IPS-20b (cell line): Measurements from ENCODE around the gene ZDHHC14.

Experiments used
- H3K27ac ChIP-seq: one replicate; pipeline ENCODE4 v1.5.1; 2013; ENCODE audit warnings: low read length
- H3K27me3 ChIP-seq: 2 replicates; pipeline ENCODE4 v1.6.1; 2013; ENCODE audit warnings: mild to moderate bottlenecking, low read length, inconsistent platforms; ENCODE audit not compliant: insufficient read depth
- H3K36me3 ChIP-seq: 2 replicates; pipeline ENCODE4 v1.6.1; 2013; ENCODE audit warnings: low read depth, mild to moderate bottlenecking, inconsistent platforms, low read length, moderate library complexity; ENCODE audit not compliant: insufficient read depth
- H3K4me1 ChIP-seq: 2 replicates; pipeline ENCODE4 v1.6.1; 2013; ENCODE audit warnings: mild to moderate bottlenecking, control low read depth, inconsistent platforms, low read length, moderate library complexity; ENCODE audit not compliant: insufficient read depth
- H3K4me3 ChIP-seq: 2 replicates; pipeline ENCODE4 v1.5.1; 2013; ENCODE audit warnings: mild to moderate bottlenecking, low read length, inconsistent platforms
- H3K9ac ChIP-seq: 2 replicates; pipeline ENCODE4 v1.6.1; 2013; ENCODE audit warnings: low read depth, mild to moderate bottlenecking, inconsistent platforms, low read length, moderate library complexity
- H3K9me3 ChIP-seq: 2 replicates; pipeline ENCODE4 v1.6.1; 2013; ENCODE audit warnings: mild to moderate bottlenecking, low read depth, low read length, inconsistent platforms; ENCODE audit not compliant: insufficient read depth

ZDHHC14 gene

DNA sequence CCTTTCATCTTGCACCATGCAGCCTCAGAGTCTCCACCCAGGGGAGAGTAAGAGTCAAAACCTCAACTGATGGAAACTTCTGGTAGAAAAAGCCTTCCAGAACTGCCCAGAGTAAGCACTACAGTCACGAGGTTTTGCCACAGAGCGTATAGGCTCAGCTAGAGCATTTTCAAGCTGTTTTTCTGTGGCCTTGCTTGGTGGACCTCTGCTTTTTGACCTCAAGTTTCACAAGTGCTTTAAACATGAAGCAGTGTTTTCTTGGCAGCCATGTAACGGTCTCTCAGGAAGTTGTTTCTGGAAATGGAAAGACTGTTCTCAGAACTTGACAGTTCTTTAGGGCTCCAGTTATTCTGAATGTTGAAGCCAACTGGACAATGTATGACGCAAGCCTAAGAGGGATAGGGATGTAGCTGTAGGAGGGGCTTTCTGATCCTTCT is 146.5 kb downstream of the ZDHHC14 start:
- no peak overlapping the region for H3K27ac ChIP-seq
- peaks cover 19% of the 10 kb centered on the region for H3K4me1 ChIP-seq
- H3K9ac ChIP-seq, result no peak overlapping the region
- no peaks in the 10 kb centered on the region for H3K36me3 ChIP-seq
- no peaks in the 10 kb centered on the region for H3K27me3 ChIP-seq
- H3K4me3 ChIP-seq, result no peak overlapping the region
- no peaks in the 10 kb centered on the region for H3K9me3 ChIP-seq

DNA sequence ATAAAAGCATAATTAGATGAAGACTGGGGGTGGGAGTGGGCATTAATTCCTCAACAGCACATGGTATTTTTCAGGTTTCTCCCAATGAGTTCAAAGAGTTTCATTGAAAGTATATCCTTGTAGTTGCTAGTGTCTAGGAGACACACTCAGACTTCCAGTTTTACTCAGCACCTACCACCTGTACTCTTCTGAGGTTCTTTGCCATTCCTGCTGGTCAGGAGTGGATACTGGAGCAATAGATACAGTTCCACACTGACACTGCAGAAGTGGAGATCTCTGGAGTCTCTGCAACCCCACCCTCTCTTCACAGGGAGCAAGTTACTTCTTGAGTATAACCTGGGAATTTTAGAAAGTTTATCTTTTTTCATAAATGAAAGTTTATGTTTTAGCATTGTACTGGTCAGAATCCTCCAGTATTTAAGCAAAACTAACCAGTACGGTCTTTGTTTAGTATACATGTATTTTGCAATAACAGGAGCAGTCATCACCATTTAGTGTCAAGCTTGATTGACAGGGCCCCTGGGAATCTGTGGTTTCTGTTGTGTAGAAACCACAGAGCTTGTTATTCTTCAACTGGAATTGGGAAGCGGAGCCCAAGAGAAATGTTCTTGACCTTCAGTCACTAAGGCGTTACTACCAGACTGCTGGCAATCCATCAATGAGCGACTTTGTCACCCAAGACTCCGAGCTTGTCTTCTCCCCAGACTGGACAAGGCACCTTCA is 148.1 kb downstream of the ZDHHC14 start:
- peaks cover 32% of the 10 kb centered on the region for H3K4me1 ChIP-seq

DNA sequence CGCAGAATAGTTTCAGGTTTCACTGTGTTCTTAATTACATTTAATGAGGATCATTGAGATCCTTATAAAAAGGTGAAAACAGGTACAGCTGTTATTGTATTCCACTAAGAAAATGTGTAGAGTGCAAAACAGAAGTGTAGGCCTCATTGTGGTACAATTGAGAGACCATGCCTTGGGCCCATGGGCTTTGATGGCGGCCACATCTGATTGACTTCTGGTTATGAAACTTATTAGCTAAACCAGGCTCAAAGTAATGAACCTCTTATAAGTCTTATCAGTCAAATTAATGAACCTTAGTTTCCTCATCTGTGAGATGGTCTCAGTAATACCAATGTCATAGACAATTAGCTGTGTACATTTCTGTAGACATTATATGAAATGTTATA is 148.7 kb downstream of the ZDHHC14 start:
- no peaks in the 10 kb centered on the region for H3K27me3 ChIP-seq
- H3K9ac ChIP-seq, result no peak overlapping the region
- H3K4me1 ChIP-seq, result peaks cover 32% of the 10 kb centered on the region
- H3K27ac ChIP-seq, result no peak overlapping the region
- H3K4me3 ChIP-seq, result no peak overlapping the region
- no peaks in the 10 kb centered on the region for H3K9me3 ChIP-seq
- no peaks in the 10 kb centered on the region for H3K36me3 ChIP-seq

More for the DNA sequence above, 148.1 kb downstream of the ZDHHC14 start:
- Histone ChIP-seq H3K27me3 (no peaks in the 10 kb centered on the region), H3K9me3 (no peaks in the 10 kb centered on the region), H3K27ac (no peak overlapping the region), H3K4me3 (no peak overlapping the region), H3K36me3 (no peaks in the 10 kb centered on the region), H3K9ac (no peak overlapping the region)

DNA sequence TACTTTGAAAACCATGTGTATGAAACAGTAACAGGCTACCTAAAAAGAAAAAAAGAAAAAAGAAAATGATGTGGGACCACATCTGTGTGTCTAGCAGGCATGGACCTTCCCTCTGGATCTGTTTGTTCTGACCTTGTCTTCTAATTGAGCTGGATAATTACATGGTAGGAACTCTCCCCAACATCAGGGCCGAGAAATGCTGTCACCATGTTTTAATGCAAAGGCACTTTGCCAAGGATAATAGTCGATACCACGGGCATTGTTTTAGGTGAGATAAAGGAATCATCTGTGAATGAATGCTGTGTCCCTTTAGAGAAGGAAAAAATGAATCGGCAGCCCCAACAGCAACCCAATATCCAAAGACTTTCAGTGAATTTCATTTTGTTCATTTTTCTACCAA is 149.1 kb downstream of the ZDHHC14 start:
- H3K9me3 ChIP-seq, result no peaks in the 10 kb centered on the region
- H3K9ac ChIP-seq, result no peak overlapping the region
- no peaks in the 10 kb centered on the region for H3K36me3 ChIP-seq
- H3K27me3 ChIP-seq, result no peaks in the 10 kb centered on the region
- peaks cover 35% of the 10 kb centered on the region for H3K4me1 ChIP-seq
- H3K4me3 ChIP-seq, result no peak overlapping the region
- no peak overlapping the region for H3K27ac ChIP-seq

DNA sequence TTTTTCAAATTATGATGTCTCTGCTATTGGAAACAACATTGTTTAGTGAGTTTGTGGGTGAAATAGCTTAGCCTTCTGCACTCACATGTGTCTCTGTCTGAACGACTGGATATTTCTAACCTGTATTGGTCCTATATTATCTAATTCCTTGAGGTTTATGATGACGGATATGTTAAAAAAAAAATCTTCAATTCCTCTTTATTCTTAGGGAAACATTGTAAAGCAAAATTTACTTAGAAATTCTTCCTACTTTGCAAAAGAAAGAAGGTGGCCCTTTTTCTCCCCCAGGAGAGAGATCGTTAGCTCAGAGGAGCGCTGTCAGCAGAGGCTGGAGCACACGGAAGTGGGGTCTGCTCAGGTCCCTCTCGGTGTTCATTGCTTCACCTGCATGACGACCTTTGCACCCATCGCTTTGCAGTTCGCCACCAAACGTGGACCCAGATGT is 149.8 kb downstream of the ZDHHC14 start:
- peaks cover 41% of the 10 kb centered on the region for H3K4me1 ChIP-seq
- no peaks in the 10 kb centered on the region for H3K27me3 ChIP-seq
- peak overlapping the region; percentile 49; the same call in 1 of the 2 replicates for H3K9ac ChIP-seq
- H3K27ac ChIP-seq, result no peak overlapping the region
- no peaks in the 10 kb centered on the region for H3K9me3 ChIP-seq
- H3K36me3 ChIP-seq, result no peaks in the 10 kb centered on the region
- no peak overlapping the region for H3K4me3 ChIP-seq

DNA sequence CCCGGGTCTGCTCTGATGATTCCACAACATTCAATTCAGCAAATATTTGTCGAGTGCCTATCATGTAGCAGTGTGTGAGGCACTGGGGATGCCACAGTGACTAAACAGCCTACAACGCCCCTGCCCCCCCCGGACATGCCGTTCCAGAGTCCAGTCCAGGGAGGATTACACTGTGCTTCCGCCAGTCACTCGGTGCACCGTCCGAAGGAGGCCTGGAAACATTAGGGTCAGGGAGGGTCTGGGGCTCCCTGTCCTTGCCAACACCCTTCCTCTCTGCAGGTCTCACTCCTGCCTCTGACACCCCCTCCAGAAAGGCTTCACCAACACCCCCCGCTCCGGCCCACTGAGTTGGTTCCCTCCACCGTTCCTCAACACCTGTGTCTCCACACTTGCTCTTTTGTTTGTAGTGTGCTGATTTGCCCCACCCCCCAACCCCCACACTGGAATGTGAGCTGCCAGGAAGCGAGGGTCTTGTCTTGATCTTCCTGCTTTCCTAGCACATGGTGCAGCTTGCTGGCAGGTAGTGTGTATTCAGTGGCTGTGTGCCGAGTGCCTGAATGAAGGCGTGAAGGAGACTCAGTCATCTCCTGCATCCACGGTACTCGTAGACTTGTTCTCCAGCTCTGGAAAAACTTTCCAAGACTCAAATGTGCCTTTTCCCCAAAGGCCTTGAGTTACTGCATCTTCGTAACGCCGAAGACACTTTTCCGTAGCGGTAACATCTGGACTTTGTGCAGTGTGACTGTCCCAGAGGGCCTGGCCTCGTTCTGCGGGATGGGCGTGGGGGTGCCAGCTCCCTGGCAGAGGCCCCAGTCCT is 150.4 kb downstream of the ZDHHC14 start:
- Histone ChIP-seq H3K36me3 (no peaks in the 10 kb centered on the region), H3K4me1 (peaks cover 46% of the 10 kb centered on the region), H3K9ac (peak overlapping the region; percentile 49; the same call in 1 of the 2 replicates), H3K4me3 (no peak overlapping the region), H3K27ac (no peak overlapping the region), H3K27me3 (no peaks in the 10 kb centered on the region), H3K9me3 (no peaks in the 10 kb centered on the region)

DNA sequence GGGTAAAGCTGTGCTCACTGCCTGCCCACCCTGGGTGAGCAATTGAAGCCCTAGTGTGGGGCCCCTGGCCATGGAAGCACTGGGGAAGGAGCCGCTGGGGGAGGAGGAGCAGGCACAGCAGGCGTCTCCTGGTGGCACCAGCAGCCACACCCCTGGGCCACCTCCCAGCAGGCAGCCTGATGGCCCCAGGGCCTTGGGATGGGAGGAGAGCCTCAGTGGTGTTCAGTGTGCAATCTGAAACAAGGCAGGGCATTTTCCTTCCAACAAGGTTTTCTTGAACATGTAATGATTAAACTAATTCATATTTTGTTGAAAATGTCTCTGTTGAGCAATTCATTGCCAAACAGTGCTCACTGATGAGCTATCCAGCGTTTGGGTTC is 151.0 kb downstream of the ZDHHC14 start:
- Histone ChIP-seq H3K9ac (no peak overlapping the region), H3K4me3 (no peak overlapping the region), H3K9me3 (no peaks in the 10 kb centered on the region), H3K36me3 (no peaks in the 10 kb centered on the region), H3K27ac (no peak overlapping the region), H3K27me3 (no peaks in the 10 kb centered on the region), H3K4me1 (peaks cover 46% of the 10 kb centered on the region)

DNA sequence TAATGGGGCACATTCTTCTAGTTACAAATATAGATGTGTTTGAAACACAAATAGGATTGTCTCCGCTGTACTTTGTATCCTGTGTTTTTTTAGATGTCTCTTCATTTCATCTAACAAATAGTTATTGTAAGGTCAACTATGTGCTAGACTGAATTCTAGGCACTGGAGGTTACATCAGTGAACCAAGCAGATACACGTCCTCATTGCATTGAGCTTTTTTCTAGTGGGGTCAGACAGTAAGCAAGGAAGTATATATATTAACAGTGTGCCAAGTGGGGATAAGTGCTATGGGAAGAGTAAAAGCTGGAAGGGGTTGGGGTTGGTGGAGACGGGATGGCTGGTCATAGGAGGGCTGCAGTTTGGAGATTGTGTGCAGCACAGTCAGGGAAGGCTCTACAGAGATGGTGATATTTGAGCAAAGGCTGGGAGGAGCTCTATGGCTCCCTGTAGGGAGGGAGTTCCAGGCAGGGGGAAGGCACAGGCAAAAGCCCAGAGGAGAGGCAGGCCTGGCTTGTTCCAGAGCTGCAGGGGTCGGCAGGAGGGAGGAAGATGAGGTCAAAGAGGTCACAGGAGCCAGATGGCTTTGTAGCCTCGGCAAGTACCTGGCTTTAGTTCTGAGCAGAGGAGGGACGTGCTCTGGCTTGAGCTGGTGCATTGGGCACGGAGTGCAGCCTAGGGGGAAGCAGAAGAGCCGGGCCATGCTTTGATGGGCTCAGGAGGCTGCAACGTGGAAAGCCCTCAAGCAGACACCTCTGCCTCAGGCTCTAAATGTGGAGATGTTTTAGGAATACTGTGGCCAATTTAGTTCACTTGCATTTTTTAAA is 152.3 kb downstream of the ZDHHC14 start:
- Histone ChIP-seq H3K4me3 (no peak overlapping the region), H3K9ac (no peak overlapping the region), H3K4me1 (peaks cover 46% of the 10 kb centered on the region), H3K36me3 (no peaks in the 10 kb centered on the region), H3K27me3 (no peaks in the 10 kb centered on the region), H3K27ac (no peak overlapping the region), H3K9me3 (no peaks in the 10 kb centered on the region)

DNA sequence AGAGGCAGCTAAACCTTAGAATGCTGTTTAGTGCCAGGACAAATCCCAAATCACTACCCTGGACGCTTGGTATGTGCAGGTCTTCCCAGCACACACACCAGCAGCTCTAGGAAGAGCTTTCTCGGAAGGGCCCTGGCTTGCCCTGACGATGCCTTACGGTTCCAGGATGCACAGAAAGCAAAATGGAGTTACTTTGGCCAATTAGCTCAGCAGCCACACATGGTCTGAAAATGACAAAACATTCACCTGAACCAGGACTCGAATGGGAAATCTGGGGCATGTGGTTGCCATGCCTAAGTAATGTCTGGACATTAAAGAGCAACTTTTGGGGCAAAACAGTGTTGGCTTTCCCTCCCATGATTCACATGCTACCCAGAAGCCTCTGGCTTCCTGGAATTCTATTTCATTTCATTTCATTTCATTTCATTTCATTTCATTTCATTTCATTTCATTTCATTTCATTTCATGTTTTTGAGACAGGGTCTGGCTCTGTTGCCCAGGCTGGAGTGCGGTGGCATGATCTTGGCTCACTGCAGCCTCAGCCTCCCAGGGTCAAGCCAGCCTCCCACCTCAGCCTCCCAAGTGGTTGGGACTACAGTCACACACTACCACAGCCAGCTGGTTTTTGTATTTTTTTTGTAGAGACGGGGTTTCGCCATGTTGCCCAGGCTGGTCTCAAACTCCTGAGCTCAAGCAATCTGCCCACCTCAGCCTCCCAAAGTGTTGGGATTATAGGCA is 153.3 kb downstream of the ZDHHC14 start:
- peaks cover 46% of the 10 kb centered on the region for H3K4me1 ChIP-seq
- no peaks in the 10 kb centered on the region for H3K9me3 ChIP-seq
- no peak overlapping the region for H3K9ac ChIP-seq
- no peak overlapping the region for H3K4me3 ChIP-seq
- H3K27ac ChIP-seq, result no peak overlapping the region
- H3K27me3 ChIP-seq, result no peaks in the 10 kb centered on the region
- no peaks in the 10 kb centered on the region for H3K36me3 ChIP-seq

DNA sequence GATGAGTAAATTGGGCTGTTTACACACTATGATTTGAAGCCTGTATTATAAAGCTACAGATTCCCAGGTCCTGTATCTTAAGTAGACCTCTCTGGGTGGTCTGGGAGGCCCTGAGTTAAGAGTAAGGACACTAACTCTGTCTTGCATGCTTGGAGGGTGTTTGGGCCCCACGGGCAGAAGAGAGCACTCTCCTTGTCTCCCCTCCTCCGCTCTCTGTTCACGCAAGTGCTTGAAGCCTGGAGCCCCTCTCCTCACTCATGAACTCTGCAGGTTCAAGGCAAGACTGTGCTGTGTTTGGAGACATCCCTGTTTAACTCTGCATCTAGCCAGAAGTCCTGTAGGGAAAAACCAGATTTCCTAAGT is 154.0 kb downstream of the ZDHHC14 start:
- Histone ChIP-seq H3K27ac (no peak overlapping the region), H3K9ac (no peak overlapping the region), H3K4me1 (peaks cover 46% of the 10 kb centered on the region), H3K36me3 (no peaks in the 10 kb centered on the region), H3K27me3 (no peaks in the 10 kb centered on the region), H3K4me3 (peak overlapping the region; percentile 12; the same call in 1 of the 2 replicates), H3K9me3 (no peaks in the 10 kb centered on the region)
